Epithelial cell of esophagus (primary cell): ENCODE measurements around the gene HMOX2.

Source experiments
- DNase-seq: peaks from one replicate; pipeline ENCODE4 v3.0.0; 2010; ENCODE audit warnings: low read depth
- H3K4me3 ChIP-seq: 2 replicates; pipeline ENCODE4 v1.5.1; 2011; ENCODE audit warnings: mild to moderate bottlenecking, low read length, control low read depth
- CTCF ChIP-seq: IDR thresholded peaks from 2 replicates; pipeline ENCODE4 v1.5.1; 2011; ENCODE audit warnings: low read depth, mild to moderate bottlenecking, low read length, control low read depth, inconsistent platforms; ENCODE audit not compliant: insufficient read depth; ENCODE audit errors: missing control alignments

The HMOX2 gene

GRCh38 chr16:4463522-4464163 is 12.6 kb upstream of the HMOX2 start:
- H3K4me3 ChIP-seq: no peak overlapping the region
- TF ChIP-seq CTCF: no peak
- DNase-seq: peak; percentile 47

- no peak overlapping the region for H3K4me3 ChIP-seq
- DNase-seq: no peak
- no peak for TF ChIP-seq CTCF
These were observed 10.0 kb upstream of the HMOX2 start for GRCh38 chr16:4465977-4466779.

- H3K4me3 ChIP-seq: no peak overlapping the region
- no peak for DNase-seq
- TF ChIP-seq CTCF: no peak
These were observed 8.3 kb upstream of the HMOX2 start for GRCh38 chr16:4467916-4468315.

- TF ChIP-seq CTCF: no peak
- DNase-seq: no peak
- H3K4me3 ChIP-seq: no peak overlapping the region
These were observed 7.2 kb upstream of the HMOX2 start for GRCh38 chr16:4468972-4469371.

- H3K4me3 ChIP-seq: no peak overlapping the region
- DNase-seq: peak; percentile 37
- no peak for TF ChIP-seq CTCF
These were observed 4.3 kb upstream of the HMOX2 start for GRCh38 chr16:4471869-4472268.

- no peak for TF ChIP-seq CTCF
- DNase-seq: no peak
- H3K4me3 ChIP-seq: no peak overlapping the region
These were observed 3.3 kb upstream of the HMOX2 start for GRCh38 chr16:4472880-4473279.
